AG09309 (cell line): ENCODE measurements around the gene PDAP1.

Source experiments
- DNase-seq: peaks from one replicate; pipeline ENCODE4 v3.0.0-alpha.2; 2010; ENCODE audit warnings: low read depth
- H3K4me3 ChIP-seq: 2 replicates; pipeline ENCODE4 v1.5.1; 2011; ENCODE audit warnings: mild to moderate bottlenecking, low read depth, low read length, moderate library complexity; ENCODE audit not compliant: control insufficient read depth
- CTCF ChIP-seq: IDR thresholded peaks from 2 replicates; pipeline ENCODE4 v1.5.1; 2011; ENCODE audit warnings: mild to moderate bottlenecking, low read depth, low read length, inconsistent platforms; ENCODE audit not compliant: insufficient read depth, control insufficient read depth; ENCODE audit errors: missing control alignments

PDAP1 gene

GRCh38 chr7:99452541-99452940, 44.1 kb upstream of the PDAP1 start:
- no peak for DNase-seq
- no peak overlapping the region for H3K4me3 ChIP-seq
- TF ChIP-seq CTCF = no peak

DNA sequence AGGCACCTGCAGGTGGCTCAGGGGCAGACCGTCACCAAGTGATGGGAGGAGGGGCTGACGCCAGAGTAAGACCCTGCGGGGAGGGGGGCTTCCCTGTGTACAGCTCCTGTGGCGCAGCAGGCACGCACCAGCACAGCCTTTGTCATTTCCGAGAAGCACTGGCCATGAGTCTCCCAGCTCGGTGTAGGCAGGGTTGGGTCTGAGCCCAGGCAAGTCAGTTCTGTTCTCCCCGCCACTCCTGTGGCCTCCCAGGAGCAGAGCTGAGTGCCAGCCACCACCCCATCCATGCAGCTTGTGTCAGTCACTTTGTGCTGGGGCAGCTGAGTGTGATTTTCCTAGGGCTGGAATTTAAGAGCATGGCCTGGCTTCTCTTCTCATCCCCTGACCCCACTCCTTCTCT, 43.5 kb upstream of the PDAP1 start:
- no peak overlapping the region for H3K4me3 ChIP-seq
- DNase-seq = no peak
- TF ChIP-seq CTCF = no peak

- no peak for TF ChIP-seq CTCF
- no peak overlapping the region for H3K4me3 ChIP-seq
- no peak for DNase-seq
Measured at GRCh38 chr7:99449326-99449725, 40.9 kb upstream of the PDAP1 start.

DNA sequence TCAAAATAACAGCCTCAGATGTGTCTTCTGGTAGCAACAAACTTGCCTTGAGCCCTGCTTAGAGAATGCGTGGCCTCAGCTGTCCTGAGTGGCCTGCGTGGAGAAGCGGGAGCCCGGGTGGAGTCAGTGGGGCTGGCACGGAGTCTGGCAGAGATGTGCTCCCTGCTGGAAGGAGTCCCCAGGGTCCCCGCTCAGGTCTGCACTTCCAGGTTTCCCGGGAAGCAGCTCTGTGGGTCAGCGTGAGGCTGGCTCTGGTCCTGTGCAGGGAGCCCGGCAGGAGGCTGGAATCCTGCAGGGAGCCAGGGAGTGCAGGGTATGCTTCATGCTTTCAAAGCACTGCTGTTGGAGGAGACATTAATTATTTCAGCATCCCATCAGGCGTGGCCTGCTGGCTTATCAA, 40.5 kb upstream of the PDAP1 start:
- no peak for DNase-seq
- H3K4me3 ChIP-seq = no peak overlapping the region
- no peak for TF ChIP-seq CTCF

DNA sequence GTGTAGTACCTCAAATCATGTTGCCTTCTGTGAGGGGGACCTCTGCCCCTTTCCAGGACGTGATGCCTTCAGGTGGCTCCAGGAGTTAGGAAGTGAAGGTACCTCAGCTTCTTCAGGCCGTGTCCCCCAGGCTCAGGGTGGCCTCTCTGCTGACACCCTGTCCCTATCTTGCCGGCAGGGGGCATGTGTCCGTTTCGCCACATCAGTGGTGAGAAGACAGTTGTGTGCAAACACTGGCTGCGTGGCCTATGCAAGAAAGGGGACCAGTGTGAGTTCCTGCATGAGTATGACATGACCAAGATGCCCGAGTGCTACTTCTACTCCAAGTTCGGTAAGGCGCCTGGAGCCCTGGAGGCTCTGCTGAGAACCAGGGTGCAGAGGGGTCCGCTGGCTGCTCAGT, 39.5 kb upstream of the PDAP1 start:
- no peak for DNase-seq
- H3K4me3 ChIP-seq = no peak overlapping the region
- no peak for TF ChIP-seq CTCF

DNA sequence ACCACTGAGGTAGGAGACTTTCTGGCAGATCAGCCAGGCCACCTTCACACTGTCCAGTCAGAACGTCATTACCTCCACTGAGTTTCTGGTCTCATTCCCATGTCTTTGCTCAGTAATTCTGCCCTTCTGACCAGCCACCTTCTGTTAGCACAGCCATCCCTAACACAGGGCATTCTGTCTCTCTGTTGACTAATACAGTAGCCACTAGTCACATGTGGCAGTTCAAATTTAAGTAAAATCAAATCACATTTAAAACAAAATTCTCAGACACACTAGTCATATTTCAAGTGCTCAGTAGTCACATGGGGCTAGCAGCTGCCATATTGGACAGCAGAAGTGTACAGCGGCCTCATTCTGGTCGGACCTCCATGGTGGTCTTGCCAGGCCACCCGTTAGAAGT, 37.7 kb upstream of the PDAP1 start:
- DNase-seq = no peak
- no peak overlapping the region for H3K4me3 ChIP-seq
- TF ChIP-seq CTCF = no peak

- peak overlapping the region; percentile 99 for H3K4me3 ChIP-seq
- DNase-seq = peak; percentile 24
Measured at GRCh38 chr7:99440195-99440594, 31.8 kb upstream of the PDAP1 start.

More at GRCh38 chr7:99440195-99440594, 31.8 kb upstream of the PDAP1 start:
- TF ChIP-seq CTCF = no peak
